GM21619 (cell line): Measurements from ENCODE around the gene KCNC2.
"Not testable (repeated sequence)": the region's sequence is repeated elsewhere in the genome, so short reads cannot be mapped to it uniquely, and the experiment has no call there.

Experiments used
- ATAC-seq: cut with Tn5 transposase; IDR thresholded peaks from one replicate; pipeline ENCODE4 v1.9.1; 2021; ENCODE audit not compliant: unreplicated experiment

Gene KCNC2

GRCh38 chr12:75209812-75210138 is at the start of gene KCNC2:
KCNC2 (minus strand) TSS chr12:75209839.
- ATAC-seq, result no peak

GRCh38 chr12:75259143-75259542 is 49.5 kb upstream of the KCNC2 start:
- no peak for ATAC-seq

DNA sequence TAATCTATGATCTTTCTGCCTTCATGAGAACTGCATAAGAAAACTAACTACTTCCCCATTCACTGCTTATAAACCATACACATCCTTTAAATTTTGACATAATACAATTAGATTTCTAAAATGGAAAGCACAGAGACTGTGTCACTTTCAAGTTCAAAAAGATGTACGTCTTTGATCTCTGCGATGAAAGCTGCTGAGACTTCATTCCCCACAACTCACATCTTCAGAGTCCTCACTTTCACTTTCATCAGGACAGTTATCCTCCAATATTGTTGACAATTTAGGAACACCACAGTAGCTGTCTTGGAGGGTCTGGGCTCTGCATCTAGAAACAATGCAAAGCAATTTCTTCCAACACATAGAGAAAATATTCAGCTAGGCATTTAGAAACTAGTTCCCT is 47.9 kb upstream of the KCNC2 start:
- no peak for ATAC-seq

- no peak for ATAC-seq
Observed at GRCh38 chr12:75245108-75245507, 35.5 kb upstream of the KCNC2 start.

- peak; percentile 87 for ATAC-seq
Observed at GRCh38 chr12:75239987-75240386, 30.3 kb upstream of the KCNC2 start.

DNA sequence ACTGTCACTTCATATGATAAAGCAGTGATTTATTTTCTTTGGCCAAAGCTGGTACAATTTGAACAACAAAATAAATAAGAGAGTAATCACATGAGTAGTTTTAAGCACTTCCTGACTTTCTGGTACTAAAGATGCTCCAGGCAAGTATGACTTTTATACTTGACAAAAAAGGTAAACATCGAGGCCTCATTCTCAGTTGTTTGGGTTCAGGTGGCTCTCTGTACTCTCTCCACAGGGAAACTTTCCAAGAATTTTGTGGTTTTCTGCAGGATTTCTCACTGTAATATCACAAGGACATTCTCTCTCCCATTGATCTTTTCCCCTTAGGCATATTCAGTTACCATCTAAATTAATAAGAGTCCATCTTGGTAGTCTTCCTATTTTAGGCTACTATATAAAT is 26.6 kb upstream of the KCNC2 start:
- no peak for ATAC-seq

DNA sequence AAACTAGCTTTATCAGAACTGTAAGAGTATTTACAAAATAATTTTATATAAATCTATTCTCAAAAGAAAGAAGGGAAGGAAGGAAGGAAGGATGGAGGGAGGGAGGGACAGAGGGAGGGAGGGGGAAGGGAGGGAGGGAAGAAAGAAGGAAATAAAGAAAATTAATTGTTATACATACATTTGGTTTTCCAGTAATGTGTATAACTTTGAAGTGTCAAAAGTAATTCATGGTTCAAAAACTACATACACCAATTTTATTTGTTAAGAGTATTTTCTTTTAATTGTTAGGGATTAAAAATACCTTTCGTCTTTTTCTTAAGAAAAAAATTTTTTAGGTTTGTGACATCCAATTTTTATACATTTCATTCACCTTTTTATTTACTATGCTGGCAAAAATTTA is 17.5 kb upstream of the KCNC2 start:
- ATAC-seq, result no peak

- ATAC-seq, result no peak
Observed at GRCh38 chr12:75212072-75212471, 2.4 kb upstream of the KCNC2 start.

DNA sequence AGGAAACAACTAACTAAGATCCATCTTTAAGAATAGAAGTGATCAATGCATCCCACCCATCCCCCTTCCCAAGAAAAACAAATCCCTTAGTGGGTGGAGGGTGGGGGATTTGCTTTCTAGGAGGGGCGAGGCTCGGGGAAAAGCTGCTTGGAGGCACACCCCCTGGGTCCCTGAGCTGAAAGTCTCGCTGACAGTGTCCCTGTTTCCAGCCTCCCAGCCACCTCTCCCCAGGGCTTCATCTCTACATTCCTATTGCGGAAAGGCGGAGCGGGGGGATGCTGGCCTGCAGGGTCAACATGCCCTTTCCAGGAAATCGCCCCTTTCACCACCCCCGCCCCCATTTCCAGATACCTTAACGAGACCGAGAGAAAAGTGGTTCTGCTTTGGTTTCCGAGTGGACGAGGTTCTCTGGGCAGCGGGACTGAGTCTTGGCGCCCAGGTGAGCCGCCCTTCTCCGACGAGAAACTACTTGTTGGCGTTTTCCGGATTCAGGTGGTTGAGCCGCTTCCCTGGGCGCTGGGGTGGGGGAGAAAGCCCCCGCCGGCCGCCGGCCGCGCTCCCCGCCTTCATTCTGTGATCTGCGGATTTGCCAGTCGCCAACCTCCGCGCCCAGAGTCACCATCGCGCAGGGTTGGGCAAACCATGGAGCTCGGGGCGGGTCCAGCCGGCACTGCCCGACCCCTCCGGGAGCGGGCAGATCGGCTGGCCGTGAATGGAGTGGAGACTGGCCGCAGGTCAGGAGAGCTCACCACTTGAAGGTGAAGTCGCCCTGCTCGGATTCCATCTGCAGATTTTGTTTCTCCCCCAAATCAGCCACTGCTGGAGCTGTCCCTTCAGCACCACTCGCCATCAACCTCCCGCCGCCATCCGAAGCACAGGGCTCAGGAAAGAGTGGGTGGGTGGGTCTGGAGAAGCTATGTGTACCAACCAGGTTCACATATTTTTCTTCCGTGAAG is 505 bp downstream of the KCNC2 start:
- ATAC-seq, result no peak

DNA sequence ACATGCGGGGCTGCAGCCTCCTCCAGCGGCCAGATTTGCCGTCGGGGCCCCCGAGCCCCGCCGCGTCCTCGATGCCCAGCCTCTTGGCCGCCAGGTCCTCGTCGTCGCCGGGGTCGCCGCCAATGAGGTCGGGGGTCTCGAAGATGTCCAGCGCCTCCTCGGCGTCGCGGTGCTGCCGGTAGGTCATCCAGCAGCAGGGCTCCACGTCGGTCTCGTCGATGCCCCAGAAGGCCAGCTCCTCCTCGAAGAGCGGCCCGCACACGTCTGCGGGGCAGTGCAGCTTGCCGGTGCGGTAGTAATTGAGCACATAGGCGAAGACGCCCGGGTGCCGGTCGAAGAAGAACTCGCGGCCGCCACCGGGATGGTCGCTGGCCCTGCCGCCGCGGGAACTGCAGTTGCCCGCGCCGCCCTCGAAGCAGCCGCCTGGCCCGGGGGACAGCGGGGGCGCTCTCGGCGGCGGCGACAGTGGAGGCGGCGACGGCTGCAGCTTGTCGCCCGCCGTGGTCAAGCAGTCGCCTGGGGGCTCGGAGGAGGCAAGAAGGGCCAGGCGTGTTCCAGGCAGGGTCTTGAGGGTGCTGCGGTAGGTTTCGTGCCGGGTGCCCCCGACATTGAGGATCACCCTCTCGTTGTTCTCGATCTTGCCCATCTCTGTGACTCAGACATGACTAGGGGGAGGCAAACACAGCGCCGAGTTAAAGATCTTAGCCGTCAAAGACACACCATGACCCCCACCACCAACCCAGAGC is 2.1 kb downstream of the KCNC2 start:
- no peak for ATAC-seq

GRCh38 chr12:75205558-75205957 is 4.1 kb downstream of the KCNC2 start:
- ATAC-seq, result no peak

DNA sequence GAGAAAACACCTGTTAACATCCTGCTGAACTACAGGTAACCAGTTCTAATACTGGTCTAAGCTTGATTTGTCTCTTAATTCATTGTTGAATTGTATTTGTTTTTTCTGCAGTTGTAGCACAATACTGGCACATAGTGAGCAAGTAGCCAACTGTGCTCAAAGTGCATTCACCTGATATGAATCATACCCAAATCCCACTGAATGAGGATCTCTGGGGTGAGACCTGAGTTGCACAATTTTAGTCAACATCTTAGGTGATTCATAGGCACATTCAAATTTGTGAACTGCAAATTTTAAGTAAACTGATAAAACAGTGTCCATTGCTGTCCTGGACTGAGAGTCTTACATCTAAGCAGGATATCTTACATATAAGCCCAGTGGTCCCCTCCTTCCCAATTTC is 12.8 kb downstream of the KCNC2 start:
- no peak for ATAC-seq

GRCh38 chr12:75196408-75196807 is 13.2 kb downstream of the KCNC2 start:
- ATAC-seq, result no peak

DNA sequence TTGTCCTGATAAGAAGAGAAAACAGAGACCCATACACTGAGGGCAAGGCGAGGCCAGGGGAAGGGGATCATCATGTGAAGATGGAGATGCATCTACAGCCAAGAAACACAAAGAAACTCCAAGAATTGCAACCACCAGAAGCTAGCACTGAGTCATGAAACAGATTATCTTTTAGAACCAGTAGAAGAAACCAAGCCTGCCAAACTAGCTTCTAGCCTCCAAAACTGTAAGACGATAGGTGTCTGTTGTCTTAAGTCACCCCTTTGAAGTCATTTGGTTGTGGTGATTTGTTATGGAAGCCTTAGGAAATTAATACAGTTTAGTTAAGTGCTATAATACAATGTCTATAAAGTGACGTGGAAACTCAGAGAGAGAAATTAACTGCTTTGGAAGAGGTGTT is 15.4 kb downstream of the KCNC2 start:
- no peak for ATAC-seq

GRCh38 chr12:75192196-75192595 is 17.4 kb downstream of the KCNC2 start:
- ATAC-seq, result no peak

GRCh38 chr12:75190846-75191245 is 18.8 kb downstream of the KCNC2 start:
- ATAC-seq, result no peak

DNA sequence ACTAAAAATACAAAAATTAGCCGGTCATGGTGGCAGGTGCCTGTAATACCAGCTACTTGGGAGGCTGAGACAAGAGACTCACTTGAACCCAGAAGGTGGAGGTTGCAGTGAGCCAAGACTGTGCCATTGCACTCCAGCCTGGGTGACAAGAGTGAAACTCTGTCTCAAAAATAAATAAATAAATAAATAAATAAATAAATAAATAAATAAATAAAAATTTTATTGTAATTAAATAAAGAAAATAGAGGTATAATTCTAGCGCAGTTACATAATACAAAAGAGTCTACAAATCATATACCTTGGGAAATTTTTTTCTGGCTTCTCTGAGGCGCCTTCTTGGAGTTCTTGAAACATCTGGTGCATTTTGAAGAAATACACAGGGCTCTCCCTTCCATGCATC is 23.8 kb downstream of the KCNC2 start:
- not testable (repeated sequence) for ATAC-seq

DNA sequence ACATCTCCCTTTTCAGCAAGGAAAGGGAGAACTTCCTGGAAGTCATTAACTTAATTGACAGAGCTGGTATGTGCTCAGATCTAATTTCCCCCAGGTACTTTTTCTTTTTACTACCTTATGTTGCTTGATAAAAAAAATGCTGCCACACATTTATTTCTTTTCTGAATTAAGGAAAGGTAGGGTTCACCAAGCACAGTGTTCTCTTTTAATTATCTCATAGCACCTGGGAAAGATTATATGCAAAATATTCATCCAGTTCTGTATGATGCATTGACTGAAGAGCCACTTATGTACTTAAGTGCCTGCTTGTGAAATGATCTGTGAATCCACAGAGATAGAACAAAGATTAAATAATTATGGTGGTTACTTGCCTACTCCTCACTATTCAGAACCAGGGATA is 25.1 kb downstream of the KCNC2 start:
- ATAC-seq, result no peak

DNA sequence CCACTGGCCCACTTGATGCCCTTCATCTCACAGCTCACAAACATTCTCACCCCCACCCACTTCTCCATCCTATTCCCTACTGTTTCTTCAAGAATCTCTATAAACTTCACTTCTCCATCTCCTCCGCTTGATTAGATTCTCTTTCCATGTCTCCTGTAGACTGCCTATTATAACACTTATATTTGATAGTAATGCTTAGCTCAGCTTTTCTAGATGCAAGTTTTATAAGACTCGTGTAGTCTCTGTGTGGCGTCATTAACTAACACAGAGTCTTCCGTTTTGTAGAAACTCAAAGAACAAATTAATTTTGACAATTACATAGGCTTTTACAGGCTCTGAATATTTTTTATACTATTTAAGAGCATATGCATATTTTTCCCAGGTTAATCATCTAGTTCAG is 25.7 kb downstream of the KCNC2 start:
- ATAC-seq, result no peak

DNA sequence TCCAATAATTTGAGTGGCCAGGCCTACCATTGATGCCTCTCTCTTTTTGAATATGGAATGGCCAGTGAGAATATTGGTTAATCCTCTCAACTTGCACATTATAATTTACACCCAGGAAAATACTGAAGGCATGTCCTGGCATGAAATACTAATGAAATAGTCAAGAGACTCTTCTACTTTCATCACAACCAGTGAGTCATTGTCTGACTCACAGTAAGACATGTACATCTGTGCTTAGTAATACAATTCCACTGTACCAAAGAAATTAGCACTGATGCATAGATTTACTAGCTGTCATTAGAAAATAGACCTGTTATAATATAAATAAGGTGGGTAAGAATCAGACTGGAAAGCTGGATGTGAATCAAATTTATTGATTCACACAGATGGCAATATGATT is 31.6 kb downstream of the KCNC2 start:
- ATAC-seq, result peak; percentile 63

DNA sequence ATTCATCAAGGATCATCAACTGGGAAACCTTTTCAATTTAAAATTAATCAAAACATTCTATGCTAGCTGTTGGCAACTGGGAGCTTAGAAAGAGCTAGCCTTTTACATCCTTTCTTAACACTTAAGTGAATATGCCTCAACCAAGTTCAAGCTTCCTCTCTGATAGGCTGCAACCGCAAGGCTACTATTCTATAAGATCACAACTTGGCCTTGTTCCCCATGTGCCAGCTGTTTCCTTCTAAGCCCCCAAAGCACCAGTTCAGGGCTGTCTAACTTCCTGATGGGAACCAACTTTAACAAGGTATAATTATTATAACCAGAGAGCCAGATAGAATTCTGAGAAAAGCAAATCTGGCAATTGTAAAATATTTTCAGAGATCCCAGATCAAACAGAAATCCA is 37.0 kb downstream of the KCNC2 start:
- no peak for ATAC-seq

- ATAC-seq, result no peak
Observed at GRCh38 chr12:75170640-75171185, 38.9 kb downstream of the KCNC2 start.
